T-helper 2 cell treated with Interferon-gamma antibody and Interleukin-4, amounts not matched to agents 5 μg/mL and 100 μg/mL, for 36 hours (primary cell): ENCODE measurements around the gene PRSS56.

Experiments used
- DNase-seq: peaks from one replicate; pipeline ENCODE4 v3.0.0; 2021; ENCODE audit warnings: low spot score
- H3K27ac Mint-ChIP-seq: one replicate; pipeline ENCODE4 v1.8.0; 2021; ENCODE audit warnings: mild to moderate bottlenecking, mixed read lengths
- H3K27me3 Mint-ChIP-seq: one replicate; pipeline ENCODE4 v1.8.0; 2021; ENCODE audit warnings: low read depth, mixed read lengths
- H3K36me3 Mint-ChIP-seq: one replicate; pipeline ENCODE4 v1.8.0; 2021; ENCODE audit warnings: low read depth, mixed read lengths
- H3K4me1 Mint-ChIP-seq: one replicate; pipeline ENCODE4 v1.8.0; 2021; ENCODE audit warnings: low read depth, mixed read lengths
- H3K4me3 Mint-ChIP-seq: one replicate; pipeline ENCODE4 v1.8.0; 2022; ENCODE audit warnings: mild to moderate bottlenecking, moderate library complexity, mixed read lengths
- H3K9me3 Mint-ChIP-seq: one replicate; pipeline ENCODE4 v1.8.0; 2021; ENCODE audit warnings: mixed read lengths

The PRSS56 gene

GRCh38 chr2:232491139-232491780 lies 28.9 kb upstream of the PRSS56 start:
- peaks cover 28% of the 10 kb centered on the region for H3K27me3 Mint-ChIP-seq
- no peak overlapping the region for H3K27ac Mint-ChIP-seq
- no peaks in the 10 kb centered on the region for H3K9me3 Mint-ChIP-seq
- H3K4me1 Mint-ChIP-seq = no peaks in the 10 kb centered on the region
- no peak overlapping the region for H3K4me3 Mint-ChIP-seq
- H3K36me3 Mint-ChIP-seq = no peaks in the 10 kb centered on the region
- DNase-seq = no peak

GRCh38 chr2:232492236-232492848 lies 27.8 kb upstream of the PRSS56 start:
- H3K4me1 Mint-ChIP-seq = no peaks in the 10 kb centered on the region
- H3K4me3 Mint-ChIP-seq = no peak overlapping the region
- no peaks in the 10 kb centered on the region for H3K36me3 Mint-ChIP-seq
- DNase-seq = no peak
- no peaks in the 10 kb centered on the region for H3K9me3 Mint-ChIP-seq
- no peak overlapping the region for H3K27ac Mint-ChIP-seq
- H3K27me3 Mint-ChIP-seq = peaks cover 23% of the 10 kb centered on the region

- H3K36me3 Mint-ChIP-seq = no peaks in the 10 kb centered on the region
- H3K27me3 Mint-ChIP-seq = peaks cover 21% of the 10 kb centered on the region
- DNase-seq = no peak
- no peaks in the 10 kb centered on the region for H3K4me1 Mint-ChIP-seq
- H3K9me3 Mint-ChIP-seq = no peaks in the 10 kb centered on the region
- no peak overlapping the region for H3K4me3 Mint-ChIP-seq
- no peak overlapping the region for H3K27ac Mint-ChIP-seq
Observed at GRCh38 chr2:232492963-232493700, 27.1 kb upstream of the PRSS56 start.

- Mint-ChIP-seq H3K4me1 (no peaks in the 10 kb centered on the region), H3K36me3 (no peaks in the 10 kb centered on the region), H3K27me3 (peaks cover 14% of the 10 kb centered on the region), H3K9me3 (no peaks in the 10 kb centered on the region), H3K4me3 (no peak overlapping the region), H3K27ac (no peak overlapping the region)
- DNase-seq = no peak
Observed at GRCh38 chr2:232493701-232494474, 26.3 kb upstream of the PRSS56 start.

- H3K27me3 Mint-ChIP-seq = peaks cover 8% of the 10 kb centered on the region
Observed at GRCh38 chr2:232494542-232494941, 25.6 kb upstream of the PRSS56 start.

GRCh38 chr2:232495292-232495691 lies 24.9 kb upstream of the PRSS56 start:
- DNase-seq = no peak
- Mint-ChIP-seq H3K36me3 (no peaks in the 10 kb centered on the region), H3K4me1 (no peaks in the 10 kb centered on the region), H3K9me3 (no peaks in the 10 kb centered on the region), H3K27me3 (peaks cover 5% of the 10 kb centered on the region), H3K4me3 (no peak overlapping the region), H3K27ac (no peak overlapping the region)

More at GRCh38 chr2:232494542-232494941, 25.6 kb upstream of the PRSS56 start:
- no peak for DNase-seq
- Mint-ChIP-seq H3K9me3 (no peaks in the 10 kb centered on the region), H3K27ac (no peak overlapping the region), H3K36me3 (no peaks in the 10 kb centered on the region), H3K4me3 (no peak overlapping the region), H3K4me1 (no peaks in the 10 kb centered on the region)

GRCh38 chr2:232496501-232497270 lies 23.5 kb upstream of the PRSS56 start:
- Mint-ChIP-seq H3K4me1 (no peaks in the 10 kb centered on the region), H3K27me3 (peaks cover 12% of the 10 kb centered on the region), H3K36me3 (no peaks in the 10 kb centered on the region), H3K27ac (no peak overlapping the region), H3K9me3 (no peaks in the 10 kb centered on the region), H3K4me3 (no peak overlapping the region)
- DNase-seq = no peak

- Mint-ChIP-seq H3K4me3 (no peak overlapping the region), H3K9me3 (no peaks in the 10 kb centered on the region), H3K27ac (no peak overlapping the region), H3K27me3 (peaks cover 17% of the 10 kb centered on the region), H3K4me1 (no peaks in the 10 kb centered on the region), H3K36me3 (no peaks in the 10 kb centered on the region)
- no peak for DNase-seq
Observed at GRCh38 chr2:232497348-232497747, 22.8 kb upstream of the PRSS56 start.

GRCh38 chr2:232498452-232498851 lies 21.7 kb upstream of the PRSS56 start:
- no peak overlapping the region for H3K27ac Mint-ChIP-seq
- no peak overlapping the region for H3K4me3 Mint-ChIP-seq
- no peak for DNase-seq
- peaks cover 2% of the 10 kb centered on the region for H3K4me1 Mint-ChIP-seq
- H3K9me3 Mint-ChIP-seq = no peaks in the 10 kb centered on the region
- no peaks in the 10 kb centered on the region for H3K36me3 Mint-ChIP-seq
- peaks cover 21% of the 10 kb centered on the region for H3K27me3 Mint-ChIP-seq

GRCh38 chr2:232501331-232501771 lies 18.8 kb upstream of the PRSS56 start:
- no peak overlapping the region for H3K4me3 Mint-ChIP-seq
- peaks cover 2% of the 10 kb centered on the region for H3K4me1 Mint-ChIP-seq
- H3K9me3 Mint-ChIP-seq = no peaks in the 10 kb centered on the region
- peaks cover 44% of the 10 kb centered on the region for H3K27me3 Mint-ChIP-seq
- DNase-seq = no peak
- no peak overlapping the region for H3K27ac Mint-ChIP-seq
- H3K36me3 Mint-ChIP-seq = no peaks in the 10 kb centered on the region

- Mint-ChIP-seq H3K27ac (no peak overlapping the region), H3K9me3 (no peaks in the 10 kb centered on the region), H3K4me3 (no peak overlapping the region), H3K27me3 (peaks cover 44% of the 10 kb centered on the region), H3K36me3 (no peaks in the 10 kb centered on the region), H3K4me1 (peaks cover 2% of the 10 kb centered on the region)
- no peak for DNase-seq
Observed at GRCh38 chr2:232501794-232502390, 18.3 kb upstream of the PRSS56 start.

- Mint-ChIP-seq H3K9me3 (no peaks in the 10 kb centered on the region), H3K36me3 (no peaks in the 10 kb centered on the region), H3K4me1 (peaks cover 2% of the 10 kb centered on the region), H3K4me3 (no peak overlapping the region), H3K27me3 (peaks cover 44% of the 10 kb centered on the region), H3K27ac (no peak overlapping the region)
- DNase-seq = no peak
Observed at GRCh38 chr2:232502511-232502910, 17.7 kb upstream of the PRSS56 start.
